Measurements from ENCODE around the gene ZNF428.
"Not testable (repeated sequence)": the region's sequence is repeated elsewhere in the genome, so short reads cannot be mapped to it uniquely, and the experiment has no call there.

The ZNF428 gene

DNA sequence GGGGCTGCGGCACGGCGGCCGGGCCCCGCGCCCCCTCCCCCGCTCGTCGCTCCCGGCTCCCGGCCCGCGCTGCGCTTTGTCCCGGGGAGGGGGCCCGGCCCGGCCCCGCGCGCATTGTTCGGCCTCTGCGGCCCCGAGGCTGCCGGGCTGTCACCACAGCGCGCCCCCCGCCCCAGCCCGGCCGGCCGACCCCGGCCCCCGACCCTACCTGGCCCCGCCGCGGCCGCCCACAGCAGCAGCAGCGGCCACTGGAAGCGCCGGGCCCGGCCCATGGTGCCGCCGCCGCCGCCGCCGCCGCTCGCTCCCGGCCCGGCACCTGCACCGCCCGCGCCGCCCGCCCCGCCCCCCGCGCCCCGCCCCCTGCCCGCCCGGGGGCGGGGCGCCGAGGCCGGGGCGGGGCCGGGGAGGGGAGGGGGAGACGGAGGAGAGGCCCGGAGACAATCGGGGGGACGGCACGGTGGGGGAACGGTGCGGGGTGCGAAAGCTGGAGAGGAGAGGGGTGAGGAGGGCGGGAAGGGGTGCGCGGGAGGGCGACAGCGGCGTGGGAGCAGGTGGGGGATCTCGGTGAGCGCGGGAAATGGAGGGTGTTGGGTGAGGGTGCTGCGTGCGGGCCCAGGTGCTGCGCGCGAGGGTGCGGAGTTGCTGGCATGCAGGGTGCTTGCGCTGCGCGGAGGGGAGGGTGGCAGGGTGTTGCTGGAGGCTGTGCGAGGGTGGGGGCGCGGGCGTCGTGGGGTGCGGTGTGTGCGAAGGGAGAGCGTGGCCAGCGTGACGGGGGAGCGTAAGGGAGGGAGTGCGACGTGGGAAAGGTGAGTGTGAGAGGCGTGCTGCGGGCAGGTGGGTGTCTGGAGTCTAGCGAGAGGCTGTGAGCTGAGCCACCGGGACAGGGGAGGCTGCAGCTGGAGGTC lies 20.3 kb upstream of the ZNF428 start, which contains the start of gene CADM4:
TSS of gene CADM4 (minus strand) at position 332 of the 905 bp plus-strand sequence. CDS start at position 272, 60 bp downstream.
- peak; percentile 55 for DNase-seq

DNA sequence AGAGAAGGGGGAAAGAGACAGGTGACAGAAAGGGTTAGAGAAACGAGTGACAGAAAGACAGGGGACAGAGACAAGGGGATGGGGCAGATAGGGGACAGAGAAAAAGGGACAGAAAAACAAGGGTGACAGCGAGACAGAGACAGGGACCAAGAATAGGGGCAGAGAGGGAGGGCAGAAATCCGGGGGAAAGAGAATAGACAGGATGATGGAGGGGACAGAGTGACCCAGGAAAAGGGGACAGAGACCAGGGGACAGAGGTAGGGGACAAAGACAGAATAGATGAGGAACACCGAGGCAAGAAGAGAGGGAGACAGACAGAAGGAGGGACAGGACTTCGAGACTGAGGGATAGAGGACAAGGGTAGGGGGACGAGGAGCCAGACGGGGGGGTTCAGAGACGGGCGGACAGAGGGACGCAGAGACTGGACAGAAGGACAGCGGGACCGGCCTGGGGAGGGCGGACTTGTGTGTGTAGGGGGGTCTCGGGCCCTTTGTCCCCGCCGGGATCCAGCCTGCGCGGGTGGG lies 19.6 kb upstream of the ZNF428 start:
- no peak for DNase-seq

DNA sequence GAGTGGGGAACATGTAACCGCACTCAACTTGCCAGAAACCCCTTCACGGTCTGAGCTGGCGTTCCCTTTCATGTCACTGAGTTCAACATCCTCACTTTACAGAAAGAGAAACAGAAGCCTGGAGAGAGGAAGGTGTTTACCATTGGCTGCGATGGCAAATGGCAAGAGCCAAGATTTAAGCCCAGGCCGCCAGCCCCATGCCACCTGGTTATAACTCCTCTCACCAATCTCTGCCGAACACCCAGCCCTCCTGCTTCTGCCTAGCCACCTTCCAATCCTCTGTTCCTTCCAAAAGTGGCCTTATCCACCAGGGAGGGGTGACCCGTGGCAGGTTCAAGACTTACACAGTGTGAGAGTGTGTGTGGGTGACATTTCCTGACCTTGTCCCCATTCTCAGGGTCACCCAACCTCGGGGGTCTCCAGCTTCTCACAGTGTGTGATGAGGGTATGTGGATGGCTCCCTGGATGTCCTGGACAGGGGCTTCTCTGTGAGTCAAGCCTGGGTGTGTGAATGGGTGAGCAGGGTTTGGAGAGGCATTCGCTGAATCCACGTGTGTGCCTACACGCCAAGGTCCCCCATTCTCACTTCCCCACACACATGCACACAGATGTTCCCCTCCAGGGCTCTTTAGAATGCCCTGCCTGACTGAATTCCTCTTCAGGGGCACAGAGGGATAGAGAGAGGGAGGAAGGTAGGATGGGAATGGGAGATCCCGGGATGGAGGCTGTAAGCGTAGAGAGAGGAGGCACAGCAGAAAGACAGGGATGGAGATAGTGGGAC lies 19.0 kb upstream of the ZNF428 start:
- DNase-seq, result no peak

DNA sequence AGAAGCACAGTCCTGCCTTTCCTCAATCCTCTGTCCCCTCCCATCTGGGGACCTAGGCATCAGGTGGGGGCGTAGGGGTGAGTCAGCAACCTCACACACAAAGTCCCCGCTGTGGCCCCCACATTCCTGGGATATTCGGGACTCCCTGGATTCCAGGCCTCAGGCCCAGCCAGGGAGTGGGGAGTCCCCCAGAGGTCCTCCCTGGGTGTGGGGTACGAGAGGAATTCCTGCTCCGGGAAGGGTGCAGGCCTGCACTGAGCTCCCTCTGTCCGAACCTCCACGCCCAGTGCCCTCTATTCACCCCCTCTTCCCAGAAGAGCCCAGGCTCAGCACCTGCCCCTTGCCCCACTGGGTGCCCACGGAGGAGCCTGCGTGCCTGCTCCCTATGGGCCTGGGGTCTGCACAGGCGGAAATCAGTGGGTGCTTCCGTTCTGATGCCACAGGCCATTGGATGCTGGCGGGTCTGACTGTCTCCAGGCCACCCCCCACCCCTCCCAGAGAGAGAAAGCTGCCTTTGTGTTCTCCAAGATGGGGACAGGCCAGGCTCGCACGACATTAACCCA lies 16.8 kb upstream of the ZNF428 start:
- no peak for DNase-seq

DNA sequence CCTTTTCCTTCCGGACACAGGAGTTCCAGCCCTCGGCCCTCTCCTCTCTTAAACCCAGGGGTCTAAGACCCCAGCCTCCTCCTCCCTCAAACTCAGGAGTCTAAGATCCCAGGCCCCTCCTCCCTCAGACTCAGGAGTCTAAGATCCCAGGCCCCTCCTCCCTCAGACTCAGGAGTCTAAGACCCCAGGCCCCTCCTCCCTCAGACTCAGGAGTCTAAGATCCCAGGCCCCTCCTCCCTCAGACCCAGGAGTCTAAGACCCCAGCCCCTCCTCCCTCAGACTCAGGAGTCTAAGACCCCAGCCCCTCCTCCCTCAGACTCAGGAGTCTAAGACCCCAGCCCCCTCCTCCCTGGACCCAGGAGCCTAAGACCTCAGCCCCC lies 16.1 kb upstream of the ZNF428 start:
- not testable (repeated sequence) for DNase-seq

DNA sequence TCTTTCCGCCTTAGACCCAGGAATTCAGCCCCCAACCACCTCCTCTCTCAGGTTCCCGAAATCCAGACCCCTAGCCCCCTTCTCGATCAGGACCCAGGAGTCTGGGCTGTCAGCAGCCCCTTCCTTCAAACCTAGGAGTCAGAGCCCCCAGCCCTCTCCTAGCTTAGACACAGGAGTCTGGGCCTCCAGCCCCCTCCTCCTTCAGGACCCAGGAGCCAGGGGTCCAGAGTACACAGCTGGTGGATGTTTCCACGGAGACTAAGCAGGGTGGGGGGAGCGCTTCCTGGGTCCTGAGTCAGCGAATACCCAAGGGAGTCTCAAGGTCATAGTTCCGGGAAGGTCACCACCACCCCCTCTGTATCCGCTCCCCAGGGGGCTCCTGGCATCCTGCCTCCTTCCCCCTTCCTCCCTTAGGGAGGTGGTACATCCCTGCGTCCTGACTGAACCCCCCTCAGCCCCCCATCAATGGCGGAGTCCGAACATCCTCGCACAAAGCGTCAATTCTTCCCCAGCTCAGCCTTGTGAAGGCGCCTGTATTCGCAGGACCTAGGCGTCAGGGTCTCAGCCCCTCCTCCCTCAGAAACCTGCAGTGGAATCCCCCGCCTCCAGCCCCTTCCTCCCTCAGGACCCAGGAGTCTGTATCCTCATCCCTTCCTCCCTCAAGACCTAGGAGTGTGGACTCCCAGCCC lies 15.6 kb upstream of the ZNF428 start:
- DNase-seq, result no peak

DNA sequence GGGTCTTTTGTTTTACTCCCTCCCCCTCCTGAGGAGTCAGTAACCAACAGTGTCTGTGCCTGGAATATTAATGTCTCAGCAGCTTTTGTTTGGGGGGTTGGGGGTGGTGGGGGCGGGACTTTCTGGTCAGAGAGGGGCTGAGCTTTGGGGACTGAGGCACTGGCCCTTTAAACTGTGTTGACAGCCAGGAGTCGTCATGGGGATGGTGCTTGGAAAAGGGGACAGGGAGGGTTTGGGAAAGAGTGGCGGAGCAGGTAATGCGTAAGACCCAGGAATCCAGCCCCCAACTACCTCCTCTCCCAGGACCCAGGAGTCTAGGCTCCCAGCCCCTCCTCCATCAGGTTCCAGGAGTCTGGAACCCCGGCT lies 15.1 kb upstream of the ZNF428 start:
- no peak for DNase-seq

DNA sequence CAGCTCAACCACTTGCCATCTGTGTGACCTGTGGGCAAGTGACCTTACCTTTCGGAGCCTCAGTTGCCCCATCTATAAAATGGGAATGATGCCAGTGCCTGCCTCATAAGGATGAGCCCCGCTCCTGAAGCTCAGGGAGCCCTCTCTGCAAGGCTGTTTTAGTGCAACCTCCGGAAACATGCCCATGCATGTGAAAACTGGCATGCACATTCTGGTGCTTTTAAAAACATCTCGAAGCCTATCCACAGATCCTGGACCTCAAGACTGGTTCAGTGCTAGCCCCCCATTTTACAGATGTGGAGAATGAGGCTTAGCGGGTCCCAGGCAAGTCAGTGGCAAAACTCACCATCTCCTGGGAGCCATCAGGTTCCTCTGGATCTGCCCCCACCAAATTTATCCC lies 14.6 kb upstream of the ZNF428 start:
- no peak for DNase-seq

DNA sequence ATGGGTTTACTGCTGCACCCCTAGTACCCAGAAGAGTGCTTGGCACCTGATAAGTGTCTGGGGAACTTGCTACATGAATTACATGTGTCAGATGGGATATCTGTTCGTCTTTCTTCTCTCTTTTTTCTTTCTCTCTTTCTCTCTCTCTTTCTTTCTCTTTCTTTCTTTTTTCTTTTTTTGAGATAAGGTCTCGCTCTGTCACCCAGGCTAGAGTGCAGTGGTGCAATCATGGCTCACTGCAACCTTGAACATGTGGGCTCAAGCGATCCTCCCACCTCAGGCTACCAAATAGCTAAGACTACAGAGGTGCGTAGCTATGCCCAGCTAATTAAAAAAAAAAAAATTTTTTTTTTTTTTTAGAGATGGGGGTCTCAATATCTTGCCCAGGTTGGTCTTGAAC lies 14.1 kb upstream of the ZNF428 start:
- no peak for DNase-seq

DNA sequence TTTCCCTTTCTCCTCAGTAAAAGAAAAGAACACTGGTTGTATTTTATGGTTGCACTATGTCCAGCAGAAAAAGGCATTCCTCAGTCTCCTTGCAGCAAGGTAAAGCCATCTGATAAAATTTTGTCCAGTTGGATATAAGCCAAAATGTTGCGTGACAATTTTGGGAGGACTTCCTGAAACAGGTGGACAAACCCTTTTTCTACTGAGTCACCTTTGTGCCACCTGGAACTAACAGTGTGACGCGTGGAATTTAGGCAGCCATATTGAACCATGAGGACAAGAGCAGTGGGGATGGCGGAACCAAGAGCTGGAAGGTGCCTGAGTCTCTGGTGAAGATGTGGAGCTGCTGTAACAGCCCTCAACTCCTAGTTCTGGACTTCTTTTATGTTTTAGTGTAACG lies 12.1 kb upstream of the ZNF428 start:
- DNase-seq, result no peak

DNA sequence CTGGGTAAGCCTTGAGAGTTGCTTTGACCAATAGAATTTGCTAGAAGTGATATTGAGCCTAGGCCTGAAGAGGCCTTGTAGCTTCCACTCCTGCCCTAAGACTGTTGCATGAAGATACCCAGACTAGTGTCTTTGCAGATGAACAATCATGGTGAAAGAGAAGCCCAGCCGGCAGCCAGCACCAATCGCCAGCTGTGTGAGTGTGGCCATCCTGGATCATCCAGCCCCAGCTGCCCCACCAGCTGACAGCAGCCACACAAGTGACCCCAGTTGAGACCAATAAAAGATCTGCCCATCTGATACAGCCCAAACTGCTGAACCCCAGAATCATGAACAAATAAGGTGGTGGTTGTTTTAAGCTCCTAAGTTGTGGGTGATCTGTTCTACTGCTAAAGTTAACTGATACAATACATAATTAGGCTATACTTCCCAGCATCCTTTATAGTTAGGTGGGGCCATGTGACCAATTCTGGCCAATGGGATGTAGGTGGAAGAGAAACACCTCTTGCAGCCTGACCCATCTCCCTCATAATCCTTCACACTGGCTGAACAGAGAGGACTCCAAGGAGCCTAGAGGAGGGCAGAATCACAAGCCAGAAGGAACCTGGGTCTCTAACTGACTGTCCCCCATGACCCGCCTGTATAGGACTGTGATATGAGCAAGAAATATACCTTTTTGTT lies 9.4 kb upstream of the ZNF428 start:
- no peak for DNase-seq

DNA sequence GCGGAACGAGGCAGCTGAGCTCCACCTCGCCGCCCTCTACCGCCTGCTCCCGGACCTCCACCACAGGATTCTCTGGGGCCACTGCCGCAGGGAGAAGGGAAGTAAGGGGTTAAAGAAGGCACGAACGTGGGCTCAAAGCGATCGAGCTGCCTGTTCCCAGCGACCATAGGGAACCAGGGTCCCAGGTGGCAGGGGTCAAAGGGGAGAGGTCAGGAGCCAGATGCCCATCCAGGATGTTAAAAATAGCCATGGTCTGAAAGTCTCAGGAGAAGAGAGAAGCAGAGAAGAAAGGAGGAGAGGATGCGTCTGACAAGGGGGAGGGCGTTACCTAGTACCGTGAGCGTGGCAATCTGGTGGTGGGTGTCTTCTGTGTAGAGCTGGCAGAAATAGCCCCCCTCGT lies 7.4 kb upstream of the ZNF428 start:
- no peak for DNase-seq

DNA sequence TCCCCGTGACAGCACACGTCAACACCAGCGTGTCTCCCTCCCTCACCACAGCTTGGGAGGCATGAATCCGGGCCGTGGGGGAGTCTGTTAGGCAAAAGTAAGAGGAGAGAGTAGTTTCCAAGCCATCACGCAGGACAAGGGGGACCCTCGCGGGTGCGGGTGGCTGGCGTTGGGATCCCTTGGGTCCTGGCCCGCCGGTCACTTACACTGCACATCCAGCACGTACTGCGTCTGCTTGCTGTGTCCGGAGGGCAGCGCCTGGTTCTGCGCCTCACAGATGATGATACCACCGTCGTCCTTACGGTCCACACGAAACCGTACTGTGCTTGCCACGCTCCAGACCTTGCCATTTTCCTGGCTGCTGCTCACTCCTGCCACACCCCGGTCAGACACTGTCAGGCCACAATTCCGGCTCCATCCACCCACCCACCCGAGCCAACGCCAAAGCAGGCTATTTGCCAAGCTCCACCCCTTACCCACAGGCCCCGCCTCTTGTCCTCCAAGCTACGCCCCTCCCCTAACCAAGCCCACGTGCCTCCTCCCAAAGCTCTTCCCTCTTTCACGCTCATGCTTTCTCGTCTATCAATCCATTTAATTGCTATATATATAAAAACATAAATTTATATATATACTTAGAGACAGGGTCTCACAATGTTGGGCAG lies 6.6 kb upstream of the ZNF428 start:
- no peak for DNase-seq

DNA sequence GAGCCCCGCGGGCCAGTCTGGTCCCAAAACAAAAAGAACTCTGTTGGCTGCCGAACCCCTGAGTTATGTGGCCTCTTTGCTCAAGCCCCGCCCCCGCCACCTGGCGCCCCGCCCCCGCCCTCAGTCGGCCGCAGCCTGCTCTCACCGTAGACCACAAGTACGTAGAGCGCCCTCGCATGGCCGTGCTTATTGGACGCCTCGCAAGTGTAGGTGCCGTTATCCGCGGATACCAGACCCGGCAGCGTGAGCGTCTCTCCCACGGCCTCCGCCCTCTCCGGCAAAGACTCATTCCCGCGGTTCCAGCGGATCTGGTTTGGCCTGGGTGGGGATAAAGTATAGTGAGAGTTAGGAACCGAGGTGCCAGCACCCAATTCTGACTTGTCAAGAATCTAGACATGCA lies 5.5 kb upstream of the ZNF428 start:
- no peak for DNase-seq

DNA sequence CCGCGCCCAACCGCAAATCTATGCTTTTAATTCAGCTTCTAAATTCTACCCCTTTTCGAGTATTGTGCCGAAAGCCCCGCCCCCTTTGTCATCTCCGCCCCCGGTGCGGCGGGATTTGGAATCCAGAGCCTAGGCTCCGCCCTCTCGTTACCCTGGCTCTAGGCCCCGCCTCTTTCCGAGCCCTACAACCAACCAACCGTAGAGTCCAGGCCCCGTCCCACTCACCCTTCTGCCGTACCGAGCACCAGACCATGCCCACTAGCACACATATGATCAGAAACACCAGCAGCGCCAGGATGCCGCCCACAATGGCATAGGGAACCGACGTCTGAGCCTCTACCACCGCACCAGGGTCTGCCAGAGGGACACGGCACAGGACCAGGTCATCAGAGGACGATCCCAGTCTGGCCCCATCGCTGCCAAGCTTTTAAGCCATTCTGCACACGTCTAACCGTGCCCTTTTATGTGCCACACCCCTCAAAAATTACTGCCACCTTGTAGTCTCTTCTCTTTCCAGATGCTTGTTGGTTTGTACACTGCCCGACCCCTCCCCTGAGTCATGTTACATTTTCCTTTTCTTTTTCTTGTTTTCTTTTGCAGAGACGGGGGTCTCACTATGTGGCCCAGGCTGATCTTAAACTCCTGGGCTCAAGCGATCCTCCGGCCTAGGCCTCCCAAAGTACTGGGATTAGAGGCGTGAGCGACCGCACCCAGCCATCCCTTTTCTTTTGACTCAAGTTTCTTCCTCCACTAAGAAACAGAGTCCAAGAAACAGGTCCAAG lies 4.7 kb upstream of the ZNF428 start:
- DNase-seq, result no peak

DNA sequence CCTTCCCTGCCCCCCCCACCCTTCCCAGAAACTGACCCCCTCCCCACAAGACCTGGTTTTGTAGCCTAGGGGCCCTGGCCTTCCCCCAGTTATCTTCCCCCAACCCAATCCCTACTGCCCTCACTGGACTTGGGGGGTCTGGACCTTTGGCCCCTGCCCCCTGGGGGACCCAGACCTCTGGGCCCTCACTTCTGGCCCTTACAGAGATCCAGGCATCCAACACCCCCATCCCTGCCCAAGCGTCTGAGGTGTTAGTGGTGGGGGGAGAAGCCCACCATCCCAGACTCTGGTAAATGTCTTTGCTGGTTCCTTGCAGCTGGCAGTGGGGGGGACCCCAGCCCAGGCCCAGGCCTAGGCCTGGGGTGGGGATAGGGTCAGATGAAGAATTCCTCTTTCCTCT lies 3.5 kb upstream of the ZNF428 start:
- no peak for DNase-seq

DNA sequence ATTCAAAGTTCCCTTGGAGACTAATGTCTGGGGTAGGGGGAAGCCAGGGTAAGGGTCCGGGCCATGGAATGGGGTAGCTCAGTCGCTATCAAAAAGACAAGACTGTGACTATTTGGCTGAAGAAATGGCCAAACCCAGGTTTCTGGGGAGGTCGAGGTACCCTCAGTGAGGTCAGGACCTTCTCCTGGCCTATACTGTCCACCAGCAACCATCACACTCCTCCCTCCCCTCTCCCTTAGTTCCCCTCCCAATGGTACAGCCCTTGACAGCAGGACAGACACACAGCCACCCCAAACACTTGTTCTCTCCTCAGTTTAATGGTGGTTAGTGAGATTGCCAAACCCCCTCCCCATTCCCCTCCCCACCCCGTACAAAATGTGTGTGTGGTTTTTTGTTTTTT lies 2.6 kb upstream of the ZNF428 start:
- no peak for DNase-seq

DNA sequence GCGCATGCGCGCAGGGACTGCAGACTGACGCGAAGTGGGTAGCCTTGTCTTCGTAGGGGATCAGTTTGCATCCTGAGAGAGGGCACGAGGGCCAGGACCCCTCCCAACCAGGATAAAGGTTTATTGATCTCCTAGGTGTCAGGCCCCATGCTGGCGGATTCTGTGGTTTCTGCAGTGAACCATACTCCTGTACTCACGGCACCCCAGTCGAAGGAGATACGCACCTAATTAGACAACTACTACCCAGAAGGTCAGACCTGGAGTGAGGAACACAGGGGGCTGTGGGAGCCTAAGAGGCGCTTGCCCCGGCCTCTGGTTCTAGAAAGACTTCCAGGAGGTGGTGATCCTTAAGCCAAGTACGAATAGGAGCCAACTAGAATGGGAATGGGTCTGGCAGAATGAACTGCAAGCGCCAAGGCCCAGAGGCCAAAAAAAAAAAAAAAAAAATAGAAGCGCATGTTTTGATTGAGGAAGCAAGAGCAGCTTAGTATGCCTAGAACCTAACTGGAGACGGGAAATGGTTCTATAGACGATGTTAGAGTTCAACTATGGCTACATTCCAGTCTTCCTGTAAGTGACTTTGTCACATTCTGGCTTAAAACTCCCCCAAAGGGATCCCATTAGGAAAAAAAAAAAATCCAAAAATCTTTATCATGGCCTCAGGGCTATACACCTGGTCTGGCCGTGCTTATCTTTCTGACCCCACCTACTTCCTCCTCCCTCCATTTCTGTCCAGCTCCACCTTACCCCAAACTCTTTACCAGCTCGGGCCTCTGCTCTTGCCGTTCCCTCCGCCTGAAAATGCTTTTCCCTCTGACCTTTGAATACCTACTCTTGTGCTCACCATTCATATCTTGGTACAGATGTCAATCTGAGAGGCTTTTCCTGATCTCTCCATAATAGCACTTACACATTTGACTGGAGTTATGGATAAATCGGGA lies 902 bp upstream of the ZNF428 start:
- DNase-seq, result no peak

DNA sequence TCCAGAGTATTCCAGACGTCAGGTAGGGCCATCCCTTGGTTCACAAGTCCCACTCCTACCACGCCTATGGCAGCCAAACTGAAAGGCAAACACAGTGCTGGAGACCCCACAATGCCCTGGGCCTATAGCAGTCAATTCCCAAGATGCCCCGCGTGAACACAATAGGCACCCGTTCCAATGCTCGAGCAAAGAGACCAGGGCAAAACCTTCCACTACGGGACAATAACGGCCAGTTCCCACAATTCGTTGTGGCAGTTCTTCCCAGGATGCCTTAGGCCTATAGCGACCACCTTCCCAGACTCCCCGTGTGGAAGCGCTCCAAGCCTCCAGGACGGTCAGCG lies 538 bp downstream of the ZNF428 start:
- DNase-seq, result no peak

DNA sequence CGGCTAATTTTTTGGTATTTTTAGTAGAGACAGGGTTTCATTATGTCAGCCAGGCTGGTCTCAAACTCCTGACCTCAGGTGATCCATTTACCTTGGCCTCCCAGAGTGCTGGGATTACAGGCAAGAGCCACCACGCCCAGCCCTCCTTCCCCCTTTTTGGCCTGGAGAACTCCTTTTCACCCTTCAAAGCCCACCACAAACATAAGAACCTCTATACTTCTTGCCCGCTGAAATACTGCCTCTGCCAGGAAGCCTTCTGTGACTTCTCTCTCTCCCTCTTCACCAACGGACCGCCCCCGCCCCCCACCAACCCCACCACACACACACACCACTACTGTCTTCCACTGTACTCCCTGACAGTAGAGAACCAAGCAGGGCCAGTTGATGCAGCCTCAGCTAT lies 2.5 kb downstream of the ZNF428 start:
- no peak for DNase-seq

All from NCI-H526 treated with DMSO at 0.1 percent for 48 hours (cell line).